SU-DHL-6 (cell line): Measurements from ENCODE around the gene EIF4G2.
A peak's percentile ranks its signal among the peaks of the same experiment; 100 is the strongest.

Source experiments
- H2AFZ ChIP-seq: fragments of 200-600 bp; sonication (generic); 2 replicates; pipeline ENCODE4 v1.6.1; 2014; ENCODE audit warnings: low read depth, mild to moderate bottlenecking, moderate library complexity, mixed read lengths, antibody characterized with exemption, low read length; ENCODE audit not compliant: severe bottlenecking
- H3F3A ChIP-seq: fragments of 200-600 bp; shearing (Covaris generic); 2 replicates; pipeline ENCODE4 v1.6.0; 2016; ENCODE audit warnings: antibody characterized with exemption, mild to moderate bottlenecking; ENCODE audit not compliant: insufficient read depth
- H3K27ac ChIP-seq: fragments of 200-600 bp; sonication (generic); 2 replicates; pipeline ENCODE4 v1.5.1; 2016; ENCODE audit warnings: low read depth, mild to moderate bottlenecking, low read length, moderate library complexity, mixed read lengths
- H3K27me3 ChIP-seq: fragments of 200-600 bp; sonication (generic), shearing (Covaris generic); 2 replicates; pipeline ENCODE4 v1.6.0; 2014; ENCODE audit warnings: mild to moderate bottlenecking, low read length
- H3K36me3 ChIP-seq: fragments of 200-600 bp; sonication (generic); 2 replicates; pipeline ENCODE4 v1.6.1; 2014; ENCODE audit warnings: mild to moderate bottlenecking, low read length, mixed read lengths
- H3K4me2 ChIP-seq: fragments of 300-600, 200-600 bp; shearing (Covaris generic), sonication (generic); 2 replicates; pipeline ENCODE4 v1.6.0; 2014; ENCODE audit warnings: low read length, low read depth, mild to moderate bottlenecking; ENCODE audit not compliant: poor library complexity, severe bottlenecking
- H3K4me3 ChIP-seq: fragments of 200-600 bp; sonication (generic); 2 replicates; pipeline ENCODE4 v1.5.1; 2014; ENCODE audit warnings: antibody characterized with exemption, low read length, mild to moderate bottlenecking, mixed read lengths; ENCODE audit not compliant: insufficient read depth, poor library complexity, severe bottlenecking
- H3K79me2 ChIP-seq: fragments of 200-600 bp; sonication (generic); 2 replicates; pipeline ENCODE4 v1.6.1; 2014; ENCODE audit warnings: mild to moderate bottlenecking, low read length, moderate library complexity; ENCODE audit not compliant: insufficient read depth
- H3K9ac ChIP-seq: fragments of 200-600 bp; sonication (generic); 2 replicates; pipeline ENCODE4 v1.7.0; 2014; ENCODE audit warnings: mild to moderate bottlenecking, low read length
- H3K9me2 ChIP-seq: fragments of 200-600 bp; sonication (generic); replicated peaks from 2 replicates; pipeline ENCODE4 v1.6.1; 2014; ENCODE audit warnings: low read length; ENCODE audit not compliant: insufficient read depth
- H3K9me3 ChIP-seq: fragments of 200-600 bp; sonication (generic); 2 replicates; pipeline ENCODE4 v1.6.1; 2014; ENCODE audit warnings: low read length, mixed read lengths; ENCODE audit not compliant: insufficient read depth
- H4K20me1 ChIP-seq: fragments of 200-600 bp; sonication (generic); 2 replicates; pipeline ENCODE4 v1.6.1; 2014; ENCODE audit warnings: low read depth, mild to moderate bottlenecking, antibody characterized with exemption, low read length, moderate library complexity, mixed read lengths
- CTCF ChIP-seq: fragments of 200-600 bp; sonication (generic); IDR thresholded peaks from one replicate; pipeline ENCODE4 v1.5.1; 2017; ENCODE audit warnings: antibody characterized with exemption, mild to moderate bottlenecking, low read length, moderate library complexity; ENCODE audit not compliant: insufficient read depth, poor library complexity, severe bottlenecking
- EZH2phosphoT487 ChIP-seq: fragments of 200-600 bp; sonication (generic), shearing (Covaris generic); conservative IDR thresholded peaks from 2 replicates; pipeline ENCODE4 v1.6.1; 2018; ENCODE audit warnings: mild to moderate bottlenecking, antibody characterized with exemption, low read length, moderate library complexity, mixed read lengths

Gene EIF4G2

DNA sequence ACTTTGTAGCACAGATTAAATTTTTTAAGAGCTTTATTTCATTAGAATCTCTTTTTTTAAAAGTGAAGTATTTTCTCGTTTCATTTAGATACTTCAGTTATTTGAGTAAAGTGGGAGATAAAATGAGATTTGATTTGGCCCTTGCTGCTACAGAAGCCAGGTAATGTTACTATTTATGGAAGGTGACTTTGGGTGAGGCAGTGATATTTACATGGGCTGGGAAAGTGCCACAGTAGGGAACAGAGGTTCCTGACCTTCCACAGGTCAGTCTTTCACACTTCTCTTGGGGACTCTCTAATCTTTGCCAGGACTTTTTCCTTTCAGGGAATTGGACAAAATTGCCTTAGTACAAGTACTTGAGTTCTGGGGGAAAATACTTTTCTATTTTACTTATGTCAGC lies 37.3 kb downstream of the EIF4G2 start:
- Histone ChIP-seq H3K27ac (no peak overlapping the region), H3K27me3 (no peaks in the 10 kb centered on the region), H3F3A (no peaks in the 10 kb centered on the region), H3K4me2 (no peak overlapping the region), H3K79me2 (no peaks in the 10 kb centered on the region), H3K9me3 (no peaks in the 10 kb centered on the region), H3K9me2 (no peaks in the 10 kb centered on the region), H3K4me3 (no peak overlapping the region), H4K20me1 (no peaks in the 10 kb centered on the region), H3K36me3 (peaks cover 52% of the 10 kb centered on the region), H3K9ac (no peak overlapping the region), H2AFZ (no peak overlapping the region)
- TF ChIP-seq CTCF (no peak), EZH2phosphoT487 (no peak)

- Histone ChIP-seq H2AFZ (no peak overlapping the region), H3K9ac (no peak overlapping the region), H3F3A (no peaks in the 10 kb centered on the region), H3K9me3 (no peaks in the 10 kb centered on the region), H3K27me3 (no peaks in the 10 kb centered on the region), H3K9me2 (no peaks in the 10 kb centered on the region), H3K4me2 (no peak overlapping the region), H3K79me2 (no peaks in the 10 kb centered on the region), H3K27ac (no peak overlapping the region), H4K20me1 (no peaks in the 10 kb centered on the region), H3K4me3 (no peak overlapping the region), H3K36me3 (peaks cover 58% of the 10 kb centered on the region)
- no peak for TF ChIP-seq EZH2phosphoT487
- peak; percentile 59 for TF ChIP-seq CTCF
Observed at GRCh38 chr11:10770626-10771254, 38.0 kb downstream of the EIF4G2 start.

- no peak overlapping the region for H3K9ac ChIP-seq
- no peak overlapping the region for H3K27ac ChIP-seq
- no peak overlapping the region for H3K4me2 ChIP-seq
- no peak overlapping the region for H3K4me3 ChIP-seq
- H3K79me2 ChIP-seq: no peaks in the 10 kb centered on the region
- TF ChIP-seq EZH2phosphoT487: no peak
- no peak for TF ChIP-seq CTCF
- no peak overlapping the region for H2AFZ ChIP-seq
- no peaks in the 10 kb centered on the region for H3K9me3 ChIP-seq
- peaks cover 6% of the 10 kb centered on the region; the same call in 1 of the 2 replicates for H3F3A ChIP-seq
- H3K9me2 ChIP-seq: no peaks in the 10 kb centered on the region
- H4K20me1 ChIP-seq: peaks cover 5% of the 10 kb centered on the region; the same call in 1 of the 2 replicates
- H3K27me3 ChIP-seq: no peaks in the 10 kb centered on the region
- H3K36me3 ChIP-seq: peaks cover 53% of the 10 kb centered on the region
Observed at GRCh38 chr11:10764412-10764811, 44.3 kb downstream of the EIF4G2 start.
